Measurements from ENCODE around the gene SLC25A23.

SLC25A23 gene

DNA sequence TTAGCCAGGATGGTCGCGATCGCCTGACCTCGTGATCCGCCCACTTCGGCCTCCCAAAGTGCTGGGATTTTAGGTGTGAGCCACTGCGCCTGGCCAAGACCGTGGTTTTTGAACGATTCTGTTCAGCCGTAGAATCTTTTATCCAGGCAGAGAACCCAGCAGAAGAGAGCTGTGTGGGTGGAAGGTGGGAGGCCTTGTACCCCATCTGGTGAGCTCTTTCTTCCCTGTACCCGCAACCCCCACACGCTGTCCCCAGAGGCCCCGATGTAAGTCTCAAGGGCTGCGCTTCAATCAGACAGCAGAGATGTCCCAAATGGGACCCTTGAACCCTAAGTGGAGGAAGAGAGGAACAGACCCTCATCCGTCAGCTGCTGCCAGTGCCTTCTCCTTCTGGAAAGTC, 3.7 kb downstream of the SLC25A23 start:
- in situ Hi-C loops (cut with MboI; ENCODE audit: low pct_unique_long_range_greater_than_20kb, low sequenced_read_pairs, unreplicated experiment), result no loop called here
- no peak for DNase-seq (ENCODE audit: low spot score)
- TF ChIP-seq, protein P1, sequence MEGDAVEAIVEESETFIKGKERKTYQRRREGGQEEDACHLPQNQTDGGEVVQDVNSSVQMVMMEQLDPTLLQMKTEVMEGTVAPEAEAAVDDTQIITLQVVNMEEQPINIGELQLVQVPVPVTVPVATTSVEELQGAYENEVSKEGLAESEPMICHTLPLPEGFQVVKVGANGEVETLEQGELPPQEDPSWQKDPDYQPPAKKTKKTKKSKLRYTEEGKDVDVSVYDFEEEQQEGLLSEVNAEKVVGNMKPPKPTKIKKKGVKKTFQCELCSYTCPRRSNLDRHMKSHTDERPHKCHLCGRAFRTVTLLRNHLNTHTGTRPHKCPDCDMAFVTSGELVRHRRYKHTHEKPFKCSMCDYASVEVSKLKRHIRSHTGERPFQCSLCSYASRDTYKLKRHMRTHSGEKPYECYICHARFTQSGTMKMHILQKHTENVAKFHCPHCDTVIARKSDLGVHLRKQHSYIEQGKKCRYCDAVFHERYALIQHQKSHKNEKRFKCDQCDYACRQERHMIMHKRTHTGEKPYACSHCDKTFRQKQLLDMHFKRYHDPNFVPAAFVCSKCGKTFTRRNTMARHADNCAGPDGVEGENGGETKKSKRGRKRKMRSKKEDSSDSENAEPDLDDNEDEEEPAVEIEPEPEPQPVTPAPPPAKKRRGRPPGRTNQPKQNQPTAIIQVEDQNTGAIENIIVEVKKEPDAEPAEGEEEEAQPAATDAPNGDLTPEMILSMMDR (IDR thresholded peaks at IDR 0.05; ENCODE audit: extremely low read depth, insufficient read depth, missing control alignments), result no peak

DNA sequence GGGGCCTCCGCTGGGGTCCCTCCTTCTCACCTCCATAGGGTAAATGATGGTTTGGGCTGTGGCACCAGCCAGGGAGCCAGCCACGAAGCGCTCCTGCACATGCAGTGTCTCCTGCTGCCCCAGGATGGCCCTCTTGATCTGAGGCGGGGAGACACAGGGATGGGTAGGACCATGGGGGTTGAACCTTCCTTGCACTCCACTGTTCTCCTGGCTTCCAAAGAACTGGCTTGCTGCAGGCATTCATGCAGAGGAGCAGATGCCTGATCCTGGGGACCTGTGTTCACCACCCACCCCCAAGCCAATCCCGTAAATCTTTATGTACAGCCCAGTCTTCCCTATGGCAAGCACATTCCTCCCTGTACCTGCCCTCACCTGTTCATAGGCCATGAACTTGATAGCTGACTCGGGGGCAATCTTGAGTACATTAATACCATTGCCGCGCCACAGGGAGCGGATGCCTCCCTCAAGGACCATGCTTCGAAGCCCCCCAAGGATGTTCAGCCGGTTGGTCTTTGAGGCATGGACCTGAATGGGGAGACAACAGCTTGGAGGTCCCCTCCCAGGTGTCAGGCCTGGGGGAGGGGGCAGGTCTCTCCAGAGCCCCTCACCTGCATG, 5.5 kb downstream of the SLC25A23 start:
- TF ChIP-seq, protein P1 (IDR thresholded peaks at IDR 0.05; ENCODE audit: extremely low read depth, insufficient read depth, missing control alignments), result no peak
- in situ Hi-C loops (cut with MboI; ENCODE audit: low pct_unique_long_range_greater_than_20kb, low sequenced_read_pairs, unreplicated experiment), result no loop called here
- no peak for DNase-seq (ENCODE audit: low spot score)

DNA sequence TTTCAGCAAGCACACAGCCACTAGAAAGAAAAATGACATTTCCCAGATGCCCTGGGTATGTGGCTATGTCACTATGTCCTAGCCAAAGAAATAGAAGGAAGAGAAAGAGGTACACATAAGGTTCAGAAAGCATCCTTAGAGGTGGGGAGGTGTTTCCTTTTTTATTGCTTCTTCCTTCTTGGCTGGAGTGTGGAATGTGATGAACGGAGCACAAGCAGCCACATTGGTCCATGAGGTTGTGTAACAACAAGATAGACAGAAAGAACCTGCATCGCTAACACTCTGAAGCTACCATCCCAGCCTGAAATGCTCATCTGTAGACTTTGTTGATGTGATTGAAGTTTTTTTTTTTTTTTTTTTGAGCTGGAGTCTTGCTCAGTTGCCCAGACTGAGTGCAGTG, 6.7 kb downstream of the SLC25A23 start:
- in situ Hi-C loops (cut with MboI; ENCODE audit: low pct_unique_long_range_greater_than_20kb, low sequenced_read_pairs, unreplicated experiment), result no loop called here
- DNase-seq (ENCODE audit: low spot score), result no peak
- TF ChIP-seq, protein P1 (IDR thresholded peaks at IDR 0.05; ENCODE audit: extremely low read depth, insufficient read depth, missing control alignments), result no peak

DNA sequence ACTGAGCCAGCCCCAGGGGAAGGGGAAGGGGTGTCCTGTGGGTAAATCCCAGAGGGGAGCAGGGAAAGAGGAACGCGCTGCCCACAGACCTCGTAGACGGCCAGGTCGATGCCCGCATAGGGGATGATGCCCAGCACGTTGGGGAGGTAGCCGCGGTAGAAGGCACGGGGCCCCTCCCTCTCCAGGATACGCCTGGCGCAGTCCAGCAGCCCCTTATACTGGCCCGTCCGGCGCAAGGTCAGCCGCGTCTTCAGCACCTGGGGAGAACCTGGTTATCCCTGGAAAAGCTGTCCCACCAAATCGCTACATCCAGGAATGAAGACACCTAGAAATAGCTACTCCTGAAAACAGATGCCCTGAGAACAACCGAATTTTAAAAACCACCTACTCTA, 7.4 kb downstream of the SLC25A23 start:
- no peak for DNase-seq (ENCODE audit: low spot score)
- in situ Hi-C loops (cut with MboI; ENCODE audit: low pct_unique_long_range_greater_than_20kb, low sequenced_read_pairs, unreplicated experiment), result no loop called here
- TF ChIP-seq, protein P1 (IDR thresholded peaks at IDR 0.05; ENCODE audit: extremely low read depth, insufficient read depth, missing control alignments), result no peak

DNA sequence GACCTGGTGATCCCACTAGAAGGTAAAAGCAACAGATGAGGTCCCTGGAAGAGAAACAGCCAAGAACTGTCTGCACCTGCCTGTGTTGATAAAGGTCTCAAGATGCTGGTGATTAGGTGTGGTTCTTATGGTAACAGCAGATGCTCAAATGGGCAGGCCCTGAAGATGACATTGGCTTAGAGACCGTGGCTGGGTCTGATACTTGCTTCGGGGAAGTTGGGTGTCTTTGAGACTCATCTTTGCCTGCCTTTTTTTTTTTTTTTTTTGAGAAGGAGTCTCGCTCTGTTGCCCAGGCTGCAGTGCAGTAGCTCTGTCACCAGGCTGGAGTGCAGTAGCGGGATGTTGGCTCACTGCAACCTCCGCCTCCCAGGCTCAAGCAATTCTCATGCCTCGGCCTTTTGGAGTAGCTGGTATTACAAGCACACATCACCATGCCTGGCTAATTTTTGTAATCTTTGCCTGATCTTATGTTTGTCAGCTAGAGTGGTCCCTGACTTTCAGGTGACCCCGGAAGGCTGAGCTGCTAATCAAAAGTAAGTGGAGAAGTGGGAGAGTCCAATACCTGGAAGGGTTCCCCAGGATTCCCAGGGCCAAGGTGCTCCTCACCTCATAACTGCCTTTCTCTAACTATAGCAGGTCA, 7.9 kb downstream of the SLC25A23 start:
- TF ChIP-seq, protein P1 (IDR thresholded peaks at IDR 0.05; ENCODE audit: extremely low read depth, insufficient read depth, missing control alignments), result no peak
- in situ Hi-C loops (cut with MboI; ENCODE audit: low pct_unique_long_range_greater_than_20kb, low sequenced_read_pairs, unreplicated experiment), result no loop called here
- DNase-seq (ENCODE audit: low spot score), result no peak

DNA sequence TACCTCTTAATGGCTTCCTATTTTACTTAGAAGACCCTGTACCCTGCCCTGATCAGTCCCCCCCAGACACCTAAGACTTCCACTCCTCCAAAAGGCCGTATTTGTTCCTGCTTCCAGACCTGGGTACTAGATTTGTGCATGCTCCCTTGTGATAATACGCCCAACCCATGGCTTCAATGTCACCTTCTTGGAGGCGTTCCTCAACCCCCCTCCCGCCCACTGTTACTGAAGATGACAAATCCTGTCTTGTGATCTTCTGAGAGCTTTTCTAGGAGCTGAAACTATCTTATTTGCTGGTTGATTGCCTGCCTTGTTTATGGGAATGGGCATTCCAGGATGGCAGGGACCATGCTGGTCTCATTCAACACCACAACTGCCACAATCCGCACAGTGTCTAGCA, 9.4 kb downstream of the SLC25A23 start:
- in situ Hi-C loops (cut with MboI; ENCODE audit: low pct_unique_long_range_greater_than_20kb, low sequenced_read_pairs, unreplicated experiment), result no loop called here
- TF ChIP-seq, protein P1 (IDR thresholded peaks at IDR 0.05; ENCODE audit: extremely low read depth, insufficient read depth, missing control alignments), result no peak

More for the DNA sequence above, 9.4 kb downstream of the SLC25A23 start:
- DNase-seq (ENCODE audit: low spot score), result no peak
